ENCODE data around the gene MCEMP1.

The MCEMP1 gene, protein sequence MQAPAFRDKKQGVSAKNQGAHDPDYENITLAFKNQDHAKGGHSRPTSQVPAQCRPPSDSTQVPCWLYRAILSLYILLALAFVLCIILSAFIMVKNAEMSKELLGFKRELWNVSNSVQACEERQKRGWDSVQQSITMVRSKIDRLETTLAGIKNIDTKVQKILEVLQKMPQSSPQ

DNA sequence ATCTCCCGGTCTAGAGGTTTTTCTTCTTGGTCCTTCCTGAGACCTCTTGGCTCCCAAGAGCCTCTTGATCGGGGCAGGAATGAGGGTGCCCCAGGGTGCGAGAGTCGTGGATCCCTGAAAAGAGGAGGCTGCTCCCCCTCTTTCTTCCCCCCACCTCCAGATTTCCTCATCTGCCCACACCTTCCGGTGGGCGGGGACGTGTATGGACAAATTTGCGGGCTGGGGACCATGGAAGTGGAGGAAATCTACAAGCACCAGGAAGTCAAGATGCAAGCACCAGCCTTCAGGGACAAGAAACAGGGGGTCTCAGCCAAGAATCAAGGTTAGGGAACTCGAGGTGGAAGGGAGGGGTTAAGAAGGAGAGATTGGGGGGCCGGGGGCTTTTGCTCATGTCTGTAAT is at the start of gene MCEMP1:
Gene MCEMP1 (plus strand): TSS at position 237 of the 400 bp plus-strand sequence. CDS start 31 bp downstream, at position 268.
- TF ChIP-seq, protein P1, sequence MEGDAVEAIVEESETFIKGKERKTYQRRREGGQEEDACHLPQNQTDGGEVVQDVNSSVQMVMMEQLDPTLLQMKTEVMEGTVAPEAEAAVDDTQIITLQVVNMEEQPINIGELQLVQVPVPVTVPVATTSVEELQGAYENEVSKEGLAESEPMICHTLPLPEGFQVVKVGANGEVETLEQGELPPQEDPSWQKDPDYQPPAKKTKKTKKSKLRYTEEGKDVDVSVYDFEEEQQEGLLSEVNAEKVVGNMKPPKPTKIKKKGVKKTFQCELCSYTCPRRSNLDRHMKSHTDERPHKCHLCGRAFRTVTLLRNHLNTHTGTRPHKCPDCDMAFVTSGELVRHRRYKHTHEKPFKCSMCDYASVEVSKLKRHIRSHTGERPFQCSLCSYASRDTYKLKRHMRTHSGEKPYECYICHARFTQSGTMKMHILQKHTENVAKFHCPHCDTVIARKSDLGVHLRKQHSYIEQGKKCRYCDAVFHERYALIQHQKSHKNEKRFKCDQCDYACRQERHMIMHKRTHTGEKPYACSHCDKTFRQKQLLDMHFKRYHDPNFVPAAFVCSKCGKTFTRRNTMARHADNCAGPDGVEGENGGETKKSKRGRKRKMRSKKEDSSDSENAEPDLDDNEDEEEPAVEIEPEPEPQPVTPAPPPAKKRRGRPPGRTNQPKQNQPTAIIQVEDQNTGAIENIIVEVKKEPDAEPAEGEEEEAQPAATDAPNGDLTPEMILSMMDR (IDR thresholded peaks at IDR 0.05; ENCODE audit: control insufficient read depth, insufficient read depth, low read depth, low read length, missing control alignments), result no peak
- H3K4me3 ChIP-seq (ENCODE audit: control insufficient read depth, low read depth, low read length), result no peak within 1 kb of the TSS
- DNase-seq (ENCODE audit: low read depth), result no peak

DNA sequence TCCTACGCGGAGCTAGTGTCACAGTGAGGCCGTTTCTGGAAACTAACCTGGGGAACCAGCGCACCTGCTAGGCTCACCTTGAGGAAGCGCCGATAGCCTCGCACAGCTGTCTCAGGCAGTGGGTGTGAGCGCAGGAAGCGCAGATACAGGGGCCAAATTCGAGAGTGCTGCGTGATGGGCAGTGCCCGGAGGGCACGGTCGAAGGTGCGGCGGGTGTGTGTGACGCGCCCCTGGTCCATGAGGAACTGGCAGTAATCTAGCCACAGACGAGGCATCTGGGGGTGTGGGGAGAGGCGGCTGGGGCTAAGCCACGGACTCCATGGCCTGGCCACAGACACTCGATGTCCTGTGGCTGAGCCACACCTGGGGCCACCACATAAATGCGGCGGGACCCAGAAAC is 49.7 kb upstream of the MCEMP1 start:
- TF ChIP-seq, protein P1 (IDR thresholded peaks at IDR 0.05; ENCODE audit: control insufficient read depth, insufficient read depth, low read depth, low read length, missing control alignments), result no peak
- no peak overlapping the region for H3K4me3 ChIP-seq (ENCODE audit: control insufficient read depth, low read depth, low read length)
- no peak for DNase-seq (ENCODE audit: low read depth)

DNA sequence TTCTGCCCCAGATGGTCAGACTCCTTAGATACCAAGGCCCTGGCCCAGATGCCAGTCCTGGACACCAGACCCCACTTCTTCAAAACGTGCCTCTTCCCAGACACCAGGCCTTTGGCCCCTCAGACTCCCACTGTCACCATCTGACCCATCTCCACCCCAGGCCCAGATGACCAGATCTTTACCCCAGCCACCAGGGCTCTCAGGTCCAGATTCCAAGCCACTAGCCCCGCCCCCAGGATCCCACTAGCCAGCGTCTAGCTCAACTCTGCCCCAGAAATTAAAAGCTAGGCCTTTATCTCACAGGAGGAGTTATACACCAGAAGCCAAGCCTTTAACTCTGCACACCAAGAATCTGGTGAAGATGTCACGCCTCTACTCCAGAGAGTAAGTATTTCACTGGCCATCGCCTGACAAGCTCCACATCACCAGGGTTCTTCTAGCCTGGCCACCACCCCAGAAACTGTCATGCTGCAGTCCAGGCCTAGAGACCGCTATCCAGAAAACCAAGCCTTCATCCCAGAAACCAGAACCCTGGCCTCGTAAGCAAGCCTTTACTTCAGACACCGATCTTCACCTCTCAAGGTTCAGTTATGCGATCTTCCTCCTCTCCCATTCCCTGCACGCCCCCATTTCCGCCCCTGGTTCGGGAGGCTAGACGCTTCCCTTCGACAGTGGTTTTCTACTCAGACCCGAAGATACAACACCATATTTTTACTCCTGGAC is 48.1 kb upstream of the MCEMP1 start:
- peak overlapping the region; percentile 71 for H3K4me3 ChIP-seq (ENCODE audit: control insufficient read depth, low read depth, low read length)
- no peak for DNase-seq (ENCODE audit: low read depth)
- TF ChIP-seq, protein P1 (IDR thresholded peaks at IDR 0.05; ENCODE audit: control insufficient read depth, insufficient read depth, low read depth, low read length, missing control alignments), result no peak

DNA sequence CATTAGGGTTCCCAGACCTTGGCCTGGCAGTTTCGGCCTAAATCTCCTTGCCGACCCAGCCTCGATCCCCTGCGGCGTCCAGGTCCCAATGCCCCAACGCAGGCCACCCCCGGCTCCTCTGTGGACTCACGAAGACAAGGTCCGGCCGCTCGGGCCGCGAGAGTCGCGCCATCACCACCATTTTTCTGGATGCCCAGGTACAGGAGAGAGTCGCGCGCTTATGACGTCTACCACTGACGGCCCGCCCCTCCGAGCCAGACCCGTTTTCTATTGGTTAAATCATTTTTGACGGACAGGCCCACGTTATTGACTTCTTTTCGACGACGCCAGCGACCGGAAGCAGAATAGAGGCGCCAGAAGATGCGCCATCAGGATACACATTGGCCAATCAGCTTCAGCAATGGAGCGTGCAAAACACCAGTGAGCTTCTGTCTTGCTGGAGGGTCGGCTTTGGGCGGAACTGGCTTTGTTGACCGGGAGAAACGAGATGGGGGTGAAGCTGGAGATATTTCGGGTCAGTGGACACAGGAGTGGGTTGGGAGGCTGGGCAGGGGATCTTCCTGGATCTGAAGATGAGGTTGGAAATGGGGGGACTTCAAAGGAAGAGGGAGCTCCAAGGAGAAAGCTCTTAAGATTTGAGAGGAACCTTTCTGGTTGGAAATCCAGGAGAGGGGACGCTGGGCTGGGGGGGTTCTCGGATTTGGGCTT is 47.4 kb upstream of the MCEMP1 start, which contains the start of the genes PET100 and XAB2:
Gene PET100 (plus strand): TSS at position 447 of the 708 bp plus-strand sequence. CDS start 41 bp downstream, at position 488.
Gene XAB2 (minus strand): TSS at position 199 of the 708 bp plus-strand sequence. CDS start 18 bp downstream, at position 181.
- TF ChIP-seq, protein P1 (IDR thresholded peaks at IDR 0.05; ENCODE audit: control insufficient read depth, insufficient read depth, low read depth, low read length, missing control alignments), result no peak
- peak within 1 kb of the TSS; percentile 71 for H3K4me3 ChIP-seq (ENCODE audit: control insufficient read depth, low read depth, low read length)
- DNase-seq (ENCODE audit: low read depth), result peak; percentile 97

DNA sequence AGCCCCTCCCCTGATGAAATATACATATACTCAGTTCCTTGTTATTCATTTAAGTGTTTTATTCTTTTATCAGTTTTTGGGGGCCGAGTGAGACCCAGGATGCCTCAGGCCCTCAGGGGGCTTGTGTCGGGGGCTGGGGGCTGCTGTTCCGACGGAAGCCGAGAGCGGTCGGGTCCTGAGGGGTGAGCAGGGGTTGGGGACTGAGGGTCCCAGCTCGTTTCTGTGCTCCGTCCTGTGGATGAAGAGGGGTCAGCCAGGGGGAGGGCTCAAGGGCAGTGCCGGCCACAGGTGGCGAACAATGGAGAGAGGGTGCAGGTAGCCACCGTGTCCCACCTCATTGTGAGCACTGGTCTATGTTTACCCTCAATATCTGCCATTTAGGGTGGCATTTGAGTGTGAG is 45.3 kb upstream of the MCEMP1 start:
- TF ChIP-seq, protein P1 (IDR thresholded peaks at IDR 0.05; ENCODE audit: control insufficient read depth, insufficient read depth, low read depth, low read length, missing control alignments), result no peak
- no peak overlapping the region for H3K4me3 ChIP-seq (ENCODE audit: control insufficient read depth, low read depth, low read length)
- no peak for DNase-seq (ENCODE audit: low read depth)

DNA sequence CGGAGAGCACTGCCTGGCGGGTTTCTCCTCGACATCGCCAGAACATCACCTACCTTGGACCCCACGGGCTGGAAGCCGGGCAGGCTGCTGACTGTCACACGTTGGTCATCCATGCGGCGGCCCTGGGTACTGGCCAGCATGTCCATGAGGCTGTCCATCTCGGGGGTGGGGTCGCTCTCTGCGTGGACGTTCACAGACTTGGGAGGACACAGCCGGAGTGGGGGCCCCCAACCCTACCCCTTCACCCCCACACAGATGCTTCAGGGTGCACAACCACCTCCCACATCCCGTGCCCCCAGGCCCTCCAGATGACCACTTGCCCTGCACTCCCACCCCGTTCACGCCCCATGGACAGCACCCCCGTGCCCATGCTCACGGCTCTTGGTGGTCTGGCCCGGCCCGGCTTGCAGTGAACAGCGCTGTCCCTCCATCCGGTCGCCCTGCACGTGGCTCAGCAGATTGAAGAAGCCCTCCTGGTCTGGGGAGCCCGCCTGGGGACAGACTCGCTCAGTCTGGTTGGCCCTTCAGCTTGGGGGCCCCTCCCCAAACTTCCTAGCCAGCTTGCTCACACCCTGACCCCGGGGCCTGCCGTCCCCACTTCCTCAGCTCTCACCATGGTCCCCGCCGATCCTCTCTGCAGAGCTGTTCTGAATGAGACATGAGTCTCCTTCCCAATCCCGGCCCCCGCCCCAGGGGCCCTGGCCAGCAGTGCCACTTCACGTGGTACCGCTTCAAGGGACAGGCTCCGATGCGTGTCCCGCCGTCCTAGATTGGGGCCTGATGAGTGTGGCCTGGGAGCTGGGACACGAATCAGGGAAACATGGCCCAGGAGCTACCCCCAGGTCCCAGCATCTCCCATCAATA is 44.3 kb upstream of the MCEMP1 start:
- H3K4me3 ChIP-seq (ENCODE audit: control insufficient read depth, low read depth, low read length), result no peak overlapping the region
- TF ChIP-seq, protein P1 (IDR thresholded peaks at IDR 0.05; ENCODE audit: control insufficient read depth, insufficient read depth, low read depth, low read length, missing control alignments), result no peak
- DNase-seq (ENCODE audit: low read depth), result no peak
